ENCODE measurements around the gene FOXRED1.
"Not testable (repeated sequence)": the region's sequence is repeated elsewhere in the genome, so short reads cannot be mapped to it uniquely, and the experiment has no call there.

FOXRED1 gene

GRCh38 chr11:126268708-126269579, at the start of gene FOXRED1, which contains the start of gene SRPRA:
Gene FOXRED1, plus strand, starts transcription at chr11:126269154. Its CDS starts 53 bp downstream, at chr11:126269207.
Gene SRPRA, minus strand, starts transcription at chr11:126268895. Its CDS starts 91 bp downstream, at chr11:126268804.
- peak; percentile 99 to 100 for DNase-seq (ENCODE audit: low read depth in 2 of 2)

- no peak for DNase-seq (ENCODE audit: low read depth in 2 of 2)
Observed at GRCh38 chr11:126219547-126219946, 49.4 kb upstream of the FOXRED1 start.

- DNase-seq (ENCODE audit: low read depth in 2 of 2): no peak
Observed at GRCh38 chr11:126224647-126225294, 44.2 kb upstream of the FOXRED1 start.

- no peak for DNase-seq (ENCODE audit: low read depth in 2 of 2)
Observed at GRCh38 chr11:126225295-126225665, 43.7 kb upstream of the FOXRED1 start.

- no peak for DNase-seq (ENCODE audit: low read depth in 2 of 2)
Observed at GRCh38 chr11:126226334-126227084, 42.4 kb upstream of the FOXRED1 start.

GRCh38 chr11:126229858-126230540, 39.0 kb upstream of the FOXRED1 start:
- DNase-seq (ENCODE audit: low read depth in 2 of 2): no peak

- DNase-seq (ENCODE audit: low read depth in 2 of 2): no peak
Observed at GRCh38 chr11:126231725-126232459, 37.1 kb upstream of the FOXRED1 start.

- DNase-seq (ENCODE audit: low read depth in 2 of 2): no peak
Observed at GRCh38 chr11:126232683-126233082, 36.3 kb upstream of the FOXRED1 start.

GRCh38 chr11:126233391-126233790, 35.6 kb upstream of the FOXRED1 start:
- no peak for DNase-seq (ENCODE audit: low read depth in 2 of 2)

GRCh38 chr11:126246636-126247035, 22.3 kb upstream of the FOXRED1 start:
- no peak for DNase-seq (ENCODE audit: low read depth in 2 of 2)

- DNase-seq (ENCODE audit: low read depth in 2 of 2): no peak
Observed at GRCh38 chr11:126253265-126253664, 15.7 kb upstream of the FOXRED1 start.

- DNase-seq (ENCODE audit: low read depth in 2 of 2): no peak
Observed at GRCh38 chr11:126254819-126255218, 14.1 kb upstream of the FOXRED1 start.

- not testable (repeated sequence) for DNase-seq (ENCODE audit: low read depth in 2 of 2)
Observed at GRCh38 chr11:126255507-126255906, 13.4 kb upstream of the FOXRED1 start.

GRCh38 chr11:126256216-126256615, 12.7 kb upstream of the FOXRED1 start:
- no peak for DNase-seq (ENCODE audit: low read depth in 2 of 2)

GRCh38 chr11:126257144-126257543, 11.8 kb upstream of the FOXRED1 start:
- DNase-seq (ENCODE audit: low read depth in 2 of 2): no peak

- no peak for DNase-seq (ENCODE audit: low read depth in 2 of 2)
Observed at GRCh38 chr11:126257764-126258163, 11.2 kb upstream of the FOXRED1 start.

GRCh38 chr11:126262216-126262615, 6.7 kb upstream of the FOXRED1 start:
- no peak for DNase-seq (ENCODE audit: low read depth in 2 of 2)

- DNase-seq (ENCODE audit: low read depth in 2 of 2): no peak
Observed at GRCh38 chr11:126263489-126263888, 5.5 kb upstream of the FOXRED1 start.

- no peak for DNase-seq (ENCODE audit: low read depth in 2 of 2)
Observed at GRCh38 chr11:126265811-126266210, 3.1 kb upstream of the FOXRED1 start.

- DNase-seq (ENCODE audit: low read depth in 2 of 2): no peak
Observed at GRCh38 chr11:126267650-126268049, 1.3 kb upstream of the FOXRED1 start.

GRCh38 chr11:126268361-126268707, 620 bp upstream of the FOXRED1 start:
- DNase-seq (ENCODE audit: low read depth in 2 of 2): no peak

Data from stimulated activated CD4-positive, alpha-beta T cell treated with anti-CD3 and anti-CD28 coated beads, Interleukin-4, amount 100 ng/mL, for 48 hours (primary cell).